Measurements from ENCODE around the gene TRPV5.

DNA sequence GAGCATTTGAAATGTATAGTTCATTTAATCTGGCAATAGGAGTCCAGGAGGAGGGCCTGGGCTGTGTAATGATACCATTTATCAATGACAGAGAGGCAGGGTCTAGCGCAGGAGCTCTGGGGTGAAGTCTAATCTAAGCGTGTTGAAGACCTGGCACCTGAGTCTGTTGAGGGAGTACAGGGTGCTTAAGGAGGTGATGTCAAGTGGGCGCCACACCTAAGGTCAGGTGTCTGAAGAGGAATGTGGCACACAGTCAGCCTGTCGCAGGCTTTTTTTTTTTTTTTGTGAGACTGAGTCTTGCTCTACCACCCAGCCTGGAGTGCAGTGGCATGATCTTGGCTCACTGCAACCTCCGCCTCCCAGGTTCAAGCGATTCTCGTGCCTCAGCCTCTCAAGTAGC, 8.0 kb upstream of the TRPV5 start:
- TF ChIP-seq, protein P1, sequence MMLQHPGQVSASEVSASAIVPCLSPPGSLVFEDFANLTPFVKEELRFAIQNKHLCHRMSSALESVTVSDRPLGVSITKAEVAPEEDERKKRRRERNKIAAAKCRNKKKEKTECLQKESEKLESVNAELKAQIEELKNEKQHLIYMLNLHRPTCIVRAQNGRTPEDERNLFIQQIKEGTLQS (IDR thresholded peaks at IDR 0.05; ENCODE audit: insufficient read depth, low read depth, low read length): no peak
- TF ChIP-seq BRCA1 (IDR thresholded peaks at IDR 0.05; ENCODE audit: low read depth, low read length): no peak
- TF ChIP-seq, protein P2, sequence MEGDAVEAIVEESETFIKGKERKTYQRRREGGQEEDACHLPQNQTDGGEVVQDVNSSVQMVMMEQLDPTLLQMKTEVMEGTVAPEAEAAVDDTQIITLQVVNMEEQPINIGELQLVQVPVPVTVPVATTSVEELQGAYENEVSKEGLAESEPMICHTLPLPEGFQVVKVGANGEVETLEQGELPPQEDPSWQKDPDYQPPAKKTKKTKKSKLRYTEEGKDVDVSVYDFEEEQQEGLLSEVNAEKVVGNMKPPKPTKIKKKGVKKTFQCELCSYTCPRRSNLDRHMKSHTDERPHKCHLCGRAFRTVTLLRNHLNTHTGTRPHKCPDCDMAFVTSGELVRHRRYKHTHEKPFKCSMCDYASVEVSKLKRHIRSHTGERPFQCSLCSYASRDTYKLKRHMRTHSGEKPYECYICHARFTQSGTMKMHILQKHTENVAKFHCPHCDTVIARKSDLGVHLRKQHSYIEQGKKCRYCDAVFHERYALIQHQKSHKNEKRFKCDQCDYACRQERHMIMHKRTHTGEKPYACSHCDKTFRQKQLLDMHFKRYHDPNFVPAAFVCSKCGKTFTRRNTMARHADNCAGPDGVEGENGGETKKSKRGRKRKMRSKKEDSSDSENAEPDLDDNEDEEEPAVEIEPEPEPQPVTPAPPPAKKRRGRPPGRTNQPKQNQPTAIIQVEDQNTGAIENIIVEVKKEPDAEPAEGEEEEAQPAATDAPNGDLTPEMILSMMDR (IDR thresholded peaks at IDR 0.05; ENCODE audit: control extremely low read depth in 1 of 3, insufficient read depth in 1 of 3, low read depth in 1 of 3, low read length in 3 of 3): no peak
- no peak for TF ChIP-seq CHD2 (IDR thresholded peaks at IDR 0.05; ENCODE audit: low read length)
- TF ChIP-seq EP300 (IDR thresholded peaks at IDR 0.05; ENCODE audit: borderline replicate concordance in 1 of 2, low read depth in 2 of 2, low read length in 2 of 2): no peak
- no peak for TF ChIP-seq TEAD4 (IDR thresholded peaks at IDR 0.05; ENCODE audit: low read depth, low read length)
- TF ChIP-seq, protein P3, sequence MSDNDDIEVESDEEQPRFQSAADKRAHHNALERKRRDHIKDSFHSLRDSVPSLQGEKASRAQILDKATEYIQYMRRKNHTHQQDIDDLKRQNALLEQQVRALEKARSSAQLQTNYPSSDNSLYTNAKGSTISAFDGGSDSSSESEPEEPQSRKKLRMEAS (IDR thresholded peaks at IDR 0.05): no peak
- TF ChIP-seq ZNF274 (IDR thresholded peaks at IDR 0.05; ENCODE audit: borderline replicate concordance, extremely low read depth, low read length): no peak
- TF ChIP-seq, protein P4, sequence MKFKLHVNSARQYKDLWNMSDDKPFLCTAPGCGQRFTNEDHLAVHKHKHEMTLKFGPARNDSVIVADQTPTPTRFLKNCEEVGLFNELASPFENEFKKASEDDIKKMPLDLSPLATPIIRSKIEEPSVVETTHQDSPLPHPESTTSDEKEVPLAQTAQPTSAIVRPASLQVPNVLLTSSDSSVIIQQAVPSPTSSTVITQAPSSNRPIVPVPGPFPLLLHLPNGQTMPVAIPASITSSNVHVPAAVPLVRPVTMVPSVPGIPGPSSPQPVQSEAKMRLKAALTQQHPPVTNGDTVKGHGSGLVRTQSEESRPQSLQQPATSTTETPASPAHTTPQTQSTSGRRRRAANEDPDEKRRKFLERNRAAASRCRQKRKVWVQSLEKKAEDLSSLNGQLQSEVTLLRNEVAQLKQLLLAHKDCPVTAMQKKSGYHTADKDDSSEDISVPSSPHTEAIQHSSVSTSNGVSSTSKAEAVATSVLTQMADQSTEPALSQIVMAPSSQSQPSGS (IDR thresholded peaks at IDR 0.05; ENCODE audit: low read length): no peak
- no peak for TF ChIP-seq POLR2A (IDR thresholded peaks at IDR 0.05; ENCODE audit: control extremely low read depth in 1 of 2, low read depth in 2 of 2, low read length in 2 of 2)

Measured in H1 (cell line).